ENCODE data around the gene KCNAB1.

The KCNAB1 gene

DNA sequence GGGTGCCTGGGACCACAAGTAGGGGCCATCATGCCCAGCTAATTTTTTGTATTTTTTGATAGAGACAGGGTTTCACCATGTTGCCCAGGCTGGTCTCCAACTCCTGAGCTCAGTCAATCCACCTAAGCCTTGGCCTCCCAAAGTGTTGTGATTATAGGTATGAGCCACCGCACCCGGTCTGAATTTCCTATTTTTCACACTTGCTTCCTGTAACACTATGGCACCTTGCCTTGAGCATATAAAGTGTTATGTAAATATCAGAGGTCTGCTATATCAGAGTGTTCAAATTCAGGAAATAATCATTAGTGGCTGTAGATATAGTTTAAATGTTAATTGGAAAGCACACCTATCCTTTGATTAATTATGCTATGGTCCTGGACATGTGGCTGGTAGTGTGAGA is 165.2 kb downstream of the KCNAB1 start:
- no peak for DNase-seq

DNA sequence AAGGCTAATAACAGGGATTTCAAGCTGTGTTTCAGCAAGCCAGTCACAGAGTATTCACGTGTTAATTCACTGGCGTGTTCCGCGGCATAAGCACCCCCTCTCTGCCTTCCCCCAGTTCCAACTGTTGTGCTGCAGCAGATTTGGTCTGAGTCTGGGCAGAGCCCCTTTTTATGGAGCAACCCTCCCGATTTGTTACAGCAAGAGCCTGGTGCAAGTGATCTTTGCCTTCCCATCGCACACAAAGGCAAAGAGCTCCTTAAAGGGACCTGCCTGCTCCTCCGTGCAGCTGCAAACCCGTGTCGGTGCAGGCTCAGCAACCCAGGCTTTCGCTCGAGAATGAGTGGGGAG is 170.5 kb downstream of the KCNAB1 start:
- no peak for DNase-seq

DNA sequence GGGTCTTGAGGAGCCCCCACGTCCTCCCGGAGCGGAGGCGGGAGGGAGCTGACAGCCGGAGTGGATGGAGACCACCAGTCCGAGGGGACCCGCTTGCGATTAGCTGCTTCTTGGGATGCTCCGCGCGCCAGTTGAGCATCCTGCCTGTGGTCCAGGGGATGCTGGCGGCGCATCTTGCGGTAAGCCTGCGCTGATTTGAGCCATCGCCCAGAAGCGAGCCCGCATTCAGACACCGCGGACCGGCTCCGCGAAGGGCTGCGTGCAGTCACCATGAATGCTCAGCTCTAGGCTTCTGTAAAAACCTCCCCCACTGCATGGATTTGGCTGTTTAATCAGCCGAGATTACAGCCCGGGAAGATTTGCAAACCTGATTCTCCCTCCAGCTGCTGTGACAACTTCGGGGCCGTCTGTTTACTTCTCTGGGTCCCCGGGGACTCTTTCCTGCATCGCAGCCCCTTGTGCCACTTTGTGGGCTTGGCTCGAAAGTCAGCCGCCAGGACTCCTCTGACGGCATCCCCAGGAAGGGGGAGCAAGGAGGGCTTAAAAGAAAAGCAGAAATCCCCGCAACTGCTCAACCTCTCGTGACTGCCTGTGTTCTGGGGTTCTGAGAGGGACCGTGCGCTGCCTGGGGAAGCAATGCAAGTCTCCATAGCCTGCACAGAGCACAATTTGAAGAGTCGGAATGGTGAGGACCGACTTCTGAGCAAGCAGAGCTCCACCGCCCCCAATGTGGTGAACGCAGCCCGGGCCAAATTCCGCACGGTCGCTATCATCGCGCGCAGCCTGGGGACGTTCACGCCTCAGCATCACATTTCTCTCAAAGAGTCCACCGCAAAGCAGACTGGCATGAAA is 171.1 kb downstream of the KCNAB1 start:
- DNase-seq = no peak

DNA sequence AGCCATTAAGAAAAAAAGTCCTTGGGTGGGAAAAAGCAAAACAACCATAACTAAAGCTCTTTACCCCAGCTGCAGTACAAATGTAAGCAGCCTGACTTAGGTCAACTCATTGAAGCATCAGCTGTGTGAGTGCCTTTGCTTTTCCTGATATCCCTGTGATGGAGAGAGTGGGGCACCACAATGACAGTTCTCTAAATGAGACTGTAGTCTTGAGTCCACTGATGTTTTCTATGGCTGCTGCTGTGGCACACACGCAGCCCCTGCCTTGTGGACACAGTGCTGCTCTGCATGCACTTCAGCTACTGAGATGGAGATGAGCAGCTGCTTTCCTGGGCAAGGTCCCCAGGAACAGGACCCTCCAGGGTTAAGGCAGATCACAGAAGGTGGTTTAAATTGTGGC is 173.2 kb downstream of the KCNAB1 start:
- no peak for DNase-seq

DNA sequence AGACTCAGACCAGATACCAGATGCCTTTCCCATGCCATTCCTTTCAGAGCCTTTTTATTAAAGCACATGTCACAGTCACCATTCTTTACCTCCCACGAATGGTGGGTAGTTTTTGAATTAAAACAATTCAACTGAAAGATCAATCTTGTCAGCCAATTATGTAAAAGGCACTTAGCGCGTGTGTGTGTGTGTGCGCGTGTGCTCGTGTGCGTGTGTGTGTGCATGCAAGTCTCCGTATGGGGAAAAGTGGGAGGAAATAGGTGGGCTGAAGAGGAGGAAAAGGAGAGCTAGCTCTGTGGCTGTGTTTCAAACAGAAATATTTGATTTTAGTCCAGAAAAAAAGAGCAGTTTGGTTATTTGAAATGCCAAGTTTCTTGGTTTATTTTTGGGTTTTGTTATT is 177.2 kb downstream of the KCNAB1 start:
- no peak for DNase-seq

DNA sequence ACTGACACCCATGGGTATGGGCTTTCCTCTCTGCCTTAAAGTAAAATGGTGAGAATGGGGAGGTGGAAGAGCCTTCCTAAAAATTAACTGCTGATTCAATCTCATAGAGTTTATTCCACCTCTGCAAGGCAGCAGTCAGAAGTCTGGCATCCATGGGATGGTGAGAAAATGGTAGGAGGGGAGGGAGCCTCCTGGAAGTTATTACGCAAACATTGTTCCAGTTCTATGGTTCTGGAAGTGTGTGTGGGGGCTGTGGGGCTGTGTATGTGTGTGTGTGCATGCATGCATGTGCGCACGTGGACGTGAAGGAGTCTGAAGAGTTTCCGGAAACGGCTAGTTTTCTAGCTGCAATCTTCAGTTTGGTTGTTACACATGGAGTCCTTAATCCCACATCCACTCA is 177.6 kb downstream of the KCNAB1 start:
- DNase-seq = no peak

DNA sequence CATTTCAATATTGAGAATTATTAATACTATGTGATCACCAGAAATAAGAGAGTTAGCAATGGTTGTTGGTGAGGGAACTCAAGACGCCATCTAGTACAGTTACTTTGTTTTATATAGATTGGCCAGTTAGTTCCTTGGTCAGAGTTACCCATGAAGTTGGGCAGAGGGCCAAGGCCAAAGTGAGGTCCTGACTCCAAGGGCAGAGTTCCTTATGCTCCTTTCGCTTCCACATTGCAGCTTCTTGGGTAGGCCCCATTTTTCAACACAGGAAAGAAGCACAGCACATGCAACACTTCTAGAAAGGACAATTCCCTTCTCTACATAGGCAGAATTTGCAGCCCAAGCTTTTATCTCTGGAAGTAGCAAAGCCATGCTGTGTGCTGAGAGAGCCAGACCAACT is 178.6 kb downstream of the KCNAB1 start:
- DNase-seq = no peak

DNA sequence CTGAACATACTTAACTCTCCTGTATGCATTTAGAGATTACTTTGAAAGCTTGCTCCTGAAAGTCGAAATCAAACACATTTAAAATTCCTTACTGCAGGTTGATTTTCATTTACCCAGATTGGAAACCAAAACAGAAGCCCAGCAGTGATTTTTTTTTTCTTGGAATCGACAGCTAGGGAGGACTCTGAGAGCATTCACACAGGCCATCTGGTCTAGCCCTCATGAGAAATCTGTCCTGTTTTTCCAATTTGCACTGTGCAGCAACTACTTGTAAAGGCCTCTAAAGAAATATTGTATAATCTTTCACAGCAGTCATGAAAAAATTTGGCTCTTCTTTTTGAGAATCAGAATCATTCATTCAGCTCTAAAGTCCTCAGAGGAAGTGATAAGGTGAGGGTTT is 179.2 kb downstream of the KCNAB1 start:
- no peak for DNase-seq

DNA sequence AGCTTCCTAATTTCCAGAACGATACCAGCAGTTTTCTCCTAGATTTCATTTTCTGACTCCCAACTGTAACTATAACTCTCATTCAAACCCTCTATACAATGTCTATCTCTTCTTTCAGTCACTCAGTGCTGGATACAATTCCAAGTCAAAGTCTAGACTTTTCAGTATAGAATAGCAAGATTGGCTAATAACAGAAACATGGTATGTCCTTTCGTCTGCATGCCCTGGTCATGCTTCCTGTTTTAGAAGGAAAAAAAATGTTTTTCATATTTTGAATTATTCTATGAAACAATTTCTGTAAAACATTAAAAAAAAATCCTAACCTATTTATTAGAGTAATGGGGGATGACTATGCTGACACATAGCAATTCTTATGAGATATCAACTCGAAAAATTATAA is 180.0 kb downstream of the KCNAB1 start:
- DNase-seq = no peak

DNA sequence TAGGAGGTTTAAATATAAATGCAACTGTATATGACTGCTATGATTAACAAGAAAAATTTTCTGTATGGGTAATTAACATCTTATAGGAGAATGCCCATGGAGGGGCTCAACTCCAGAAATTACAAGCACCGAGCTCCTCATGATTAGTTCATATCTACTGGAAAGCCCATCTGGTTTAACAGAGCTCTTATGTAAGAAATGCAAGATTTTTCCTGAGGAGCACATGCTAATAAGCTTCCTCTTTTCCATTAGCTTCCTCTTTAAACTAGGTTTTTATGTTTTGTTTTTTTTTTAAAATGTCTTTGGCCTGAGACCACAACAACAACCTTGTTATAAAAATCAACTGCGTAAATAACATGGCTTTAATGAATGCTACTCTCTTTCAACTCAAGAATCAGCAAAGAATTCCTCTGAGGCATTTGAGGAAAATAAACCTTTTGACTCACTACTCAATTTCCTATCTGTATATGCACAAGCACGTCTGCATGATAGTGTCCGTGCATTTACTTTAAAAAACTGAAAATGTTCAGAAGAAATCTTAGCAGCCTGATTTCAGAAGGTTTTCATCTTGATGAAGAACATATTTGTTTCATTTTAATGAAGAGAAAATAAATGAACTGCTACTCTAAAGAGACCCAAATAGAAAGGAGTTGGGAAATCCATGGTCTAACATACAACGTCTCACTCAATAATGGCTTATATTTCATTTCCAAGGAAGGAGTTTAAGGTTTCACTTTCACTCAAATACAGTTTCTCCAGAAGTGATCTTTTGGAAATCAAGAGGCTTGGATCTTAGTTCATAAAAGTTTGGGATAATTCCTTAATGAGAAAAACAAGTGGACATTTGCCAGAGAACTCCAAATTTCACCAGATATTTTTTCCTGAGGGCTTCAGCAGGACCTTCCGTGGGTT is 180.8 kb downstream of the KCNAB1 start:
- DNase-seq = no peak

DNA sequence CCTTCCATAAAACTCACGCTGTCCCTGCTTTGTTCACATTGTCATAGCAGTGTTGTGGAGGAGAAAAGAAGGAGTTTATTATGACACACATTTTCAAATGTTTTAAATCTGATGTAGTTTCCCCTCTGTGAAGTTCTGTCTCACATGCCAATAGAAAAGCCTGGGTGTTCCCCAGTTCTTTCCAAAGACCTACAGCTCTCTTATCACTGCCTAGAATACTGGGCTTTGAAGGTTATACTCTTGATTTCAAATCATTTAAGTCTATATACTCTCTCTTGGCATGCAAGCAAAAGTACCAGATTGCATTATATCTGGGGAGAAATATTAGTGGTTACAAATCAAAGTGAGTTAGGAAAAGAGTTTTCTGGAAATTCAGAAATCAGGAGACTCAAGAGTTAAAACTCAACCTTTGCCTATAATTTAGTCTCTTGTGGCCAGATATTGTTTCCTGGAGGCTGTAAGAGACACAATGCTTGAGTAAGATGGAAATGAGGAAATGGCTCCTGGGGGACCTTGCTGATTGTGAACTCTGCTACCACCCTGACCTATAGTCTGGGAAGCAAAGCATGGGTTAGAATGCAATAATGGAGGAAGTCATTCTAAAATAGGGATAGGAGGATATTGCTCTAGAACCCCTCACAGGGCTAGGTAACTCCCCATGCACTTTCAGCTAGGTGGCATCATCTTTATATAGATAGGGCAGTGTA is 182.8 kb downstream of the KCNAB1 start:
- no peak for DNase-seq

DNA sequence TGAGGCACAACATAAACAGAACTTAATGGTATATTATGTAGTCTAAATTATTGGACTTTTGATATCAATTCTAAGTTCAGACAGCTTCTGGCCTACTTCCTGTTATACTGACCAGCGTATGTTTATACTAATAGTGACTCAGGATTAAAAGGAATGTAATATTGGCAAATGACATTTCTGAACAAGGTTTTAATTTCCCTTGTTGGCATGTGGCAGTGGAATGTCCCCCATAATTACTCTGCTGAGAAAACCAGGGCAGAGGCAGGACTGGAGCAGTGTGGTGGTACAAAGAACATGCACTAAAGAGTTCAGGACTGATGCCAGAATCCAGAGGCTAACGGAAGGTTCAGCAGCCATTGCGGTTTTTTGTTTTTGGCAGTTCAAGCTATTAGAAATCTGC is 184.0 kb downstream of the KCNAB1 start:
- DNase-seq = no peak

DNA sequence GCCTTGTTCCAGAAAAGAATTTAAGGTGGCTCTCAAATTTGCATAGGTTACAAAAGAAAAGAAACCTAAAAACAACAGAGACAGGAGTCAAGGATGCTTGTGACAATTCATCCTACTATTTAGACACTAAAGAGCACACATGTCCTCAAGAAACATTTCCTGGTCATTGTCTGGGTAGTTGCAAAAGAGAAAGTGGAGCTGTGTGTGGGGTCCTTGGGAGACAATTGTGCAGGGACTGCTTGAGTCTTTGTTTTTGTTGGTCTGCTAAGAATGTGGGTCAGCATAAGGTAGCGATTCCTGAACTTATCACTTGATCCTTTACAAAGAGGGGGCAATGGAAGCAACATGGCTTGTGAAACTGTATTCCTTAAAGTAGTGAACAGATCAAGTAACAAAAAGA is 185.3 kb downstream of the KCNAB1 start:
- no peak for DNase-seq

DNA sequence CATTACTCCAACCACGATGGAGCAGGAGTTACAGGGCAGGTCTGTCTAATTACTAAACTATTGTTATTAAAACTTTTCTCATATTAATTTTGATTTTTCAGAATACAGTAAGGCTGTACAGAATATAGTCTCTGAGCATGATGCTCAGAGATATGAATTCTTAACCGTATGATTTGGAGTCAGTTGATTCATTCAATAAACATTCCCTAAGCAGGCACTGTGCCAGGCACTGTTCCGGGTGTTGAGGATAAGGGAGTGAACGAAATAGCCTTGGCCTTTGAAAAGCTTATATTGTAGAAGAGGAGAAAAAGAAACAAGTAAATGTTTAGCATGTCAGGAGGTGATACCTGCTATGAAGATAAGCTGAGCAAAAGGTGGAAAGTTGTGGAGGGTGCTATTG is 187.3 kb downstream of the KCNAB1 start:
- DNase-seq = no peak

DNA sequence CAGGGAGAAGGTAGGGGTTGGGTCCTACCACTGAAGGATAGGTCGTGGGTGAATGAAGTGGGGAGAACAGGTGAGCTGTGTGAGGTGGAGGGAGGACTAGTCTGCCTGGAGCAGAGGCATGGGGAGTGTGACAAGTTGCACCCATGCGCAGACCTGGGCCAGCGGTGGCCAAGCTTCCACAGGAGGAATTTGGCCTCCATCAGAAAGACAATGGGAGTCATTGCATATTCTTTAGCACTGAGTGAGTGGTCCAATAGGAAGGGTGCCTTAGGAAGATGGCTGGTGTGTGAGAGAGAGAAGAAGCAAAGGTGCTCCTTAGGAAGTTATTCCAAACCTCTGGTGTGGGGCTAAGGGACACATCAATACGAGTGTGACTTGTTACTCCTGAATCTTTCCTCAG is 191.1 kb downstream of the KCNAB1 start:
- DNase-seq = no peak

DNA sequence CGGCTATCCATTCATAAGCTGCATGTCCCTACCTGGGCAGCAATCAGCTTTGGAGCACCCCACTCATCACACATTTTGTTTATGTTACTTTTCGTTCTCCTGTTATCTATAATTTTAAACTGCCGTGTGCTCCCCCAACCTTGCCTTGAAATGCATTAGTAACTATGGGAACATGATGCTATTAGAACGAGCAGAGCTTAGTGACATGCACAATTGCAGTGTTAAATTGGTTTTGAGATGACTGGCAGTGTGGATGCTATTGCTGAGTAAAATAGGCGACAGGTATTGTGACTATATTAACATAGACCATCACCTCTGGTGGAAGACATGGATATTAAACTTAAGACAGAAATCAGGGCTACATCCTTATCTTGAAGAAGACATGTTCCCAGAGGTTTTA is 191.6 kb downstream of the KCNAB1 start:
- no peak for DNase-seq

DNA sequence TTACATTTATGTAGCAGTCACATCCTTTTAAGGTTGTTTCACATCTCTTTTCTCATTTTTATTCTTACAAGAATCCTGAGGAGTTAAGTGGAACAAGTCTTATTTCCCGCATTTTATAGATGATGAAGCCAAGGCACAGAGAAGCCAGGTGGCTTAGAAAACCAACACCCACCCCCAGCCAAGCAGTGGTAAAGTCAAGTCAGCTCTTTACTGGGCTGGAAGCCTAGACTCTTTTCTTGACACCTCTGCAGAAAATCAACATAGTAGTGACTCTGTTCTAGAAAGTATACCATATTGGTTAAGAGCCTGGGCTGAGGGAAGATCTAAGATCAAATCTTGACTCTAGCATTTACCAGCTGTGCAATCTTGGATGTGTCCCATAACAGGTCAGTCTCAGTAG is 195.7 kb downstream of the KCNAB1 start:
- no peak for DNase-seq

DNA sequence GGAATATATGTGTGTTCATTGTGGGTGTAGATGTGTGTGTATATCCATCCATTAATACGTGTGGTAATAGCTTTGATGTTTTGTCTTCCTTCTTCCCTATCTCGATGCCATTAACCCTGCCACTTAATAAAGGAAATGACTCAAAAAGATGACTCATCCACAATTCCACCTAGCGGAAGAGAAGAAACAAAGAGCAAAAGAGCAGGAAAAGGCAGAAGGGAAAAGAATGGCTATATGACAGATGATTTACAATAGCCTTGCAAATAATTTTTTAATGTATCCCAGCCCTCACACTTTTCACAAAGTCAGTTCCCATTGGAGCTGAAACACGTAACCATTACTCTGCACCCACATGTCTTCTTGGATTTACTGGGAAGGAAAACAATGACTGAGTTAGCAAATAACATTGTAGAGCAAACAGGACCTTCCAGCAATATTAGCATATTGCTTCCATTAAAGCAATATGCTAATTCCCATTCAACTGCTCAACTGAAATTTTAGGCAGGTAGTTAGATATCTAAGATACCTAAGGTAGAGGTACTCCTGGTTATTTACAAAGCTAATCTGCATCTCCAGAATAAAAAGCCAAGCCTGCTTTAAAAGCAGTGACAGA is 197.2 kb downstream of the KCNAB1 start:
- DNase-seq = no peak

DNA sequence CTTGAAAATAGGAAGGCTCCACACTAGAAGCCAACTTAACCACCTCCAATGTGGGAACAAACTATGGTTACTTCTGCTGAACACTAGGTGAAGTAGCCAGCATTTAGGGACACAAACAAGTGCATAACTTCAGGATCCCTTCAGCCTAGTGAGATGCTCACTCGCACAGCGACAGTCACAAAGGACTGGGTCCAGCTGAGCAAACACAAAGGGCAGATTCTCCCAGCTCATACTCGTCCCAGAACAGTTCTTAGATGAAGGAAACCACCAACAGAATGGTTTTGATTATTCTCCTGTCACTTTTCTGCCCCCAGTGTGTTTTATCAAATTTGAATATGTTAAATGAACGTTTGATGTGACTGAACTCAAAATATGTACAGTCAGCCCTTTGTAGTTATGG is 201.6 kb downstream of the KCNAB1 start:
- no peak for DNase-seq

DNA sequence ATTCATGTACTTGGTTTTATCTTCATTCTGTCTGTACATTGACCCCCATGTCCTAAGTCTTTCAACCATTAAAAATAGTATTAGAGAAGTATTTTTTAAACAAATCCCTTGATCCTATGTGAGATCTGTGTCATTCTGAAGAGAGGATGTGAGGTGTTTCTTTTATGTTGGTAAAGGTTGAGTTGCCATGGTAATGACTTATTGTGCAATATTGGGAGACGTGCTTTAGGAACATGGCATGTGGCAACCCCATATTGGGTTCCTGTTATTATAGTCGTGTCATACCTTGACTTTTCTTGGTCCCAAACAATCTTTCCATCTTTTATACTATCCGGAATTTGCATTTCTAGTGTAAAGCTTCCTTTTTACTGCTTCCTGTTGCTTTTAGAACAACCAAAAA is 203.1 kb downstream of the KCNAB1 start:
- DNase-seq = no peak

DNA sequence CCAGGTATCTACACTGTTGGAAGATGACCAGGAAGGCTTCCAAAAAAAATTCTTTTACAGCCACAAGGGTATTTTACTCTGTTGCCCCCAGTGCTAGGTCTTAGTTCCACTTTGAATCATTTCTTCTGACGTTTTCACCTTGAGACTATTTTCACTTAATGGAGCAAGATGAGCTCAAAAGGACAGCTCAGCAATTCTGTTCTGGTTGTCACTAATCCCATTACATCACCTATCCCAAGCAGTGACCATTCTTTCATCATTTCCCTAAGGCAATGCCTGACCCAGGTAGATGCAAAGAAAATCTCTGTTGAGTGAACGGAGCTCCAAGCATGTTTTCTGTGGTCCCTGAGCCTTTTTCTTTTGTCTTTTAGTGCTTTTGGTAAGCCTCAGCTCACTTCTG is 210.0 kb downstream of the KCNAB1 start:
- no peak for DNase-seq

DNA sequence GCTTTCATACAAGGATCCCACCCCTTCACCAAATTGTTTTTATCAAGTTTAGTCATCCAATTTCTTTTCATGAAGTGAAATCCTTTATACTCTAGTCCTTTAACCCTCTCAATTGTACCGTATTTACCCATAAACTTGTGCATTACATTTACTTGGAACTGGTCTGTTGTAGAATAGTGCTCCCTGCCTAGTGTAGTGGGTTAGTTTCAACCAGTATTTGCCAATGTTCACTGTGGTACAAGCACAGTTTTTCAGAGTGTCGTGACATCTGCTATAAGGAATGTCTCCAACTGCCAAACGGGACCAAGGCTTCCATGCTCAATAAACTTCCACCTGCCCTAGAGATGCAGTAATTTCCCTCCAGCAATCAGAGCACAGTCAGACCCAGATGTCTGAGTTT is 211.9 kb downstream of the KCNAB1 start:
- no peak for DNase-seq

DNA sequence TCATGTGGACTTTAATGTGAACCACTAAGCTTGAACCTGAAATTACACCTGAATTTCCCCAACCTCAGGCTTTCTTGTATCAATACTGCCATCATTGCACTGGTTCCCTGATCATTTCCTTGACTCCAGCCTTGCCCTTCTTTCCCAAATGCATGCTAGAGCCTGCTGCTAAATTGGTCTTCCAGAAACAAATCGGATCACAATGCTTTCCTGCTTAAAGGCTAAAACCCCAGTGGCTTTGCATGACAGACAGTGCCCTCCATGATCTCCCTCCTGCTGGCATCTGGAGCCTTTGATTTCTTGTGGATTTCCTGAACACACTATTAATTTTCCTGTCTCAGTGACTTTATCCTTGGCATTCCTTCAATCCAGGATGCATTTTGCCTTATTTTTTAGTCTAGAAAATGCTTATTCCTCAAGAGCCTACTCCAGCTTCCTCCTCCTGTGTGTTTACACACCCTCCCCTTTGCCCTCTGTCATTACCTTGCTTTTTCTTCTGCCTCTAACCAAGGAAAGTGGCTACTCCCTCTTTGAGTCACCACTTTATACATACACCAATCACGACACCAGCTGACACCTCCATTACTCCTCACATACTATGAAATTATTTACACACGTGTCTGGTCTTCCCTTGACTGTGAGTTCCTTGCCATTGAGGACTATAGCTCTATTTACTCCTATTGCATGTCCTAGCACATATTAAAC is 214.6 kb downstream of the KCNAB1 start:
- no peak for DNase-seq

Measured in stimulated activated CD4-positive, alpha-beta T cell treated with anti-CD3 and anti-CD28 coated beads, Interleukin-12 subunit alpha, Interleukin-12 subunit beta, amount 100 ng/mL, for 4 hours (primary cell).